D341Med (cell line): ENCODE data around the gene PGLYRP2.

Experiments used
- DNase-seq: peaks from one replicate; pipeline ENCODE4 v3.0.0; 2012; ENCODE audit warnings: low spot score

PGLYRP2 gene

GRCh38 chr19:15439078-15439799 lies 40.1 kb downstream of the PGLYRP2 start:
- DNase-seq, result no peak

GRCh38 chr19:15438577-15438976 lies 40.7 kb downstream of the PGLYRP2 start:
- no peak for DNase-seq

- no peak for DNase-seq
These were observed 41.2 kb downstream of the PGLYRP2 start for GRCh38 chr19:15438124-15438496.

GRCh38 chr19:15437355-15438123 lies 41.8 kb downstream of the PGLYRP2 start:
- no peak for DNase-seq

- no peak for DNase-seq
These were observed 42.5 kb downstream of the PGLYRP2 start for GRCh38 chr19:15436826-15437110.

GRCh38 chr19:15436012-15436825 lies 43.1 kb downstream of the PGLYRP2 start:
- no peak for DNase-seq

- DNase-seq, result no peak
These were observed 45.7 kb downstream of the PGLYRP2 start for GRCh38 chr19:15433519-15434069.

GRCh38 chr19:15432629-15433518 lies 46.4 kb downstream of the PGLYRP2 start:
- DNase-seq, result peak; percentile 99

- peak; percentile 56 for DNase-seq
These were observed 47.2 kb downstream of the PGLYRP2 start for GRCh38 chr19:15432018-15432494.

- DNase-seq, result no peak
These were observed 47.8 kb downstream of the PGLYRP2 start for GRCh38 chr19:15431396-15432017.

GRCh38 chr19:15430526-15431120 lies 48.7 kb downstream of the PGLYRP2 start:
- DNase-seq, result no peak

- no peak for DNase-seq
These were observed 49.4 kb downstream of the PGLYRP2 start for GRCh38 chr19:15429825-15430467.

- no peak for DNase-seq
These were observed 50.1 kb downstream of the PGLYRP2 start for GRCh38 chr19:15428956-15429824.

GRCh38 chr19:15427991-15428471 lies 51.3 kb downstream of the PGLYRP2 start:
- no peak for DNase-seq

- DNase-seq, result no peak
These were observed 52.0 kb downstream of the PGLYRP2 start for GRCh38 chr19:15427350-15427700.

GRCh38 chr19:15426485-15427349 lies 52.6 kb downstream of the PGLYRP2 start:
- DNase-seq, result no peak

- DNase-seq, result no peak
These were observed 53.9 kb downstream of the PGLYRP2 start for GRCh38 chr19:15425321-15425950.
